ENCODE measurements around the gene DEXI.
"Not testable (repeated sequence)": the region's sequence is repeated elsewhere in the genome, so short reads cannot be mapped to it uniquely, and the experiment has no call there.

The DEXI gene

GRCh38 chr16:10926867-10927266 lies 15.4 kb downstream of the DEXI start:
- DNase-seq (ENCODE audit: low spot score), result no peak

- no peak for DNase-seq (ENCODE audit: low spot score)
Observed at GRCh38 chr16:10926094-10926493, 16.2 kb downstream of the DEXI start.

- not testable (repeated sequence) for DNase-seq (ENCODE audit: low spot score)
Observed at GRCh38 chr16:10925285-10925684, 17.0 kb downstream of the DEXI start.

DNA sequence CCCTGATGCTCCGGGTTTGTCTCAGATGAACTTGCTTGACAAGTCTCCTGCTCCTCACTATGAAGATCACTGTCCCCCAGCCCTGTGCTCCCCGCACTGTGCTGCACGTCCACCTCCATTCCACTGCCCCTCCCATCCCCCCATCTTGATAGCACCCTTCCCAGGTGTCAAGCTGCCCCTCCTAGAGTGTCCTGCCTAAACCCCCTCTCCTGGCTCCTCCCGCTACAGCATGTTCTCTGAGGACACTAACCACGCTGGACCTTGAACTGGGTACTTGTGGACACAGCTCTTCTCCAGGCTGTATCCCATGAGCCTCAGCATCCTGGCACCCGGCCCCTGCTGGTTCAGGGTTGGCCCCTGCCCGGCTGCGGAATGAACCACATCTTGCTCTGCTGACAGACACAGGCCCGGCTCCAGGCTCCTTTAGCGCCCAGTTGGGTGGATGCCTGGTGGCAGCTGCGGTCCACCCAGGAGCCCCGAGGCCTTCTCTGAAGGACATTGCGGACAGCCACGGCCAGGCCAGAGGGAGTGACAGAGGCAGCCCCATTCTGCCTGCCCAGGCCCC lies 18.5 kb downstream of the DEXI start:
- DNase-seq (ENCODE audit: low spot score), result no peak

DNA sequence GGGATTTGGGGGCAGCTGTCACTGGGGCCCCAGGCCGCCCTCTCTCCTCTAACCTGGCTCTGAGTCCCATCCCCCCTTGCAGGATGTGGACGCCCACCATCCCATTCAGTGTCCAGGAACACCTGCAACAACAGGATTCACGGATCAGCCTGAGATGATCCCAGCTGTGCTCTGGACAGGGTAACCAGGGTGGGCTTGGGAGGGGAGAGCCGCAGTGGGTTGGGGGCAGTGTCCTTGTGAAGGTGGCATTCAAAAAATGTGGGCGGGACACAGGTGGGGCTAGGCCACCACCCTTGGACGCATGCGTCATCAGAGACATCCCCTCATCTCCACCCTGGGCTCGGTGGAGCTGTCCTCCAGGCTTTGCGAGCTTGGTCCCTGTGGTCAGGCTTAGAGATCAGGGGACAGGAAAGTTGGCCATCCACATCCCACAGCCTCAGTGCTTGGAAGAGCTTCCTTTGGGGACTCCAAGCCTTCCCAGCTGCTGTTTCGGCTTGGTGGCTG lies 19.1 kb downstream of the DEXI start:
- no peak for DNase-seq (ENCODE audit: low spot score)

GRCh38 chr16:10922328-10923145 lies 19.7 kb downstream of the DEXI start:
- DNase-seq (ENCODE audit: low spot score), result no peak

DNA sequence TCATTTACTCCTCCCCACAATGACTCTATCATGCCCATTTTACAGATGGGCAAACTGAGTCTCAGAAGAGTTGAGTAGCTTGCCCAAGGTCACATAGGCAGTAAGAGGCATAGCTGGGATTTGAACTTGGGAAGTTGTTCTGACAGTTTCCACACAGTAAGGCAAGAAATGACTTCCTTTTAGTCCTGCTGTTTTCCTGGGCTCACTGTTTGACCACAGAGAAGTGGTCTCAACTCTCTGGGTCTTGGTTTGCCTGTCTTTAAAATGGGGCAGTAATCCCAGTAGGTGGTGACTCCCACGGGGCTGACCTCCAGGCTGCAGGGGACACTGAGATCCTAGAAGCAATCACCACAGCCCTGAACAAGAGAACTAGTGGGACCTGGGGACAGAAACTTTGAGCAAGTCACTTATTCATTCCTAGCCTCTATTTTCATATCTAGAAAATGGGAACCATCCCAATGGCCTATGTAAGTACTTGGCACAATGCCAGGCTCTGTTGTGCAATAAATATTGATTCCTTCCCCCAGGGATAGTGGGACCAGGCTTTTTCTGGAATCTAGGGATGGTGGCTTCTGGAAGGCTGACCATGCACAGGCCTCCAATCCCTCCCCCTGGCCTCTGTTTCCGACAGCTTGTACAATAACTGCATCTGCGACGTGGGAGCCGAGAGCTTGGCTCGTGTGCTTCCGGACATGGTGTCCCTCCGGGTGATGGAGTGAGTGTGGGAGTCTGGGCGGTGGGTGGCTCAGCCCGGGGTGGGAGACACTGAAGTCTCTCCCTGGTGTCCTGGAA lies 20.5 kb downstream of the DEXI start:
- no peak for DNase-seq (ENCODE audit: low spot score)

- no peak for DNase-seq (ENCODE audit: low spot score)
Observed at GRCh38 chr16:10920726-10921427, 21.4 kb downstream of the DEXI start.

DNA sequence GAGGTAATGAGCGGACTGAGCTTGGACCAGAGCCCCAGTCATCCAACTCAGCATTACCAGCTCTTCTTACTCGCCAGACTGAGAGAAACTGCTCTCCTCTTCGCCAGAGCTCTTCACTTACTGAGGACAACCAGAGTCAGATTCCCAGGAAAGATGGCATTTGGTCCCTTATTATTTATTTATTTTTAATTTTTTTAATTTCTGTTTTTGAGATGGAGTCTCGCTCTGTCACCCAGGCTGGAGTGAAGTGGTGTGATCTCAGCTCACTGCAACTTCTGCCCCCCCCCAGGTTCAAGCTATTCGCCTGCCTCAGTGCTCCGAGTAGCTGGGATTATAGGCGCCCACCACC lies 23.3 kb downstream of the DEXI start:
- DNase-seq (ENCODE audit: low spot score), result no peak

GRCh38 chr16:10918294-10919002 lies 23.8 kb downstream of the DEXI start:
- DNase-seq (ENCODE audit: low spot score), result peak; percentile 93

GRCh38 chr16:10916534-10916933 lies 25.7 kb downstream of the DEXI start:
- no peak for DNase-seq (ENCODE audit: low spot score)

- DNase-seq (ENCODE audit: low spot score), result no peak
Observed at GRCh38 chr16:10911267-10911666, 31.0 kb downstream of the DEXI start.

- DNase-seq (ENCODE audit: low spot score), result no peak
Observed at GRCh38 chr16:10907757-10908045, 34.6 kb downstream of the DEXI start.

DNA sequence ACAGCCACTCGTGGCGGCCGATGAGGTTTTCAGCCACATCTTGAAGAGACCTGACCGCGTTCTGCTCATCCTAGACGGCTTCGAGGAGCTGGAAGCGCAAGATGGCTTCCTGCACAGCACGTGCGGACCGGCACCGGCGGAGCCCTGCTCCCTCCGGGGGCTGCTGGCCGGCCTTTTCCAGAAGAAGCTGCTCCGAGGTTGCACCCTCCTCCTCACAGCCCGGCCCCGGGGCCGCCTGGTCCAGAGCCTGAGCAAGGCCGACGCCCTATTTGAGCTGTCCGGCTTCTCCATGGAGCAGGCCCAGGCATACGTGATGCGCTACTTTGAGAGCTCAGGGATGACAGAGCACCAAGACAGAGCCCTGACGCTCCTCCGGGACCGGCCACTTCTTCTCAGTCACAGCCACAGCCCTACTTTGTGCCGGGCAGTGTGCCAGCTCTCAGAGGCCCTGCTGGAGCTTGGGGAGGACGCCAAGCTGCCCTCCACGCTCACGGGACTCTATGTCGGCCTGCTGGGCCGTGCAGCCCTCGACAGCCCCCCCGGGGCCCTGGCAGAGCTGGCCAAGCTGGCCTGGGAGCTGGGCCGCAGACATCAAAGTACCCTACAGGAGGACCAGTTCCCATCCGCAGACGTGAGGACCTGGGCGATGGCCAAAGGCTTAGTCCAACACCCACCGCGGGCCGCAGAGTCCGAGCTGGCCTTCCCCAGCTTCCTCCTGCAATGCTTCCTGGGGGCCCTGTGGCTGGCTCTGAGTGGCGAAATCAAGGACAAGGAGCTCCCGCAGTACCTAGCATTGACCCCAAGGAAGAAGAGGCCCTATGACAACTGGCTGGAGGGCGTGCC lies 35.1 kb downstream of the DEXI start:
- no peak for DNase-seq (ENCODE audit: low spot score)

DNA sequence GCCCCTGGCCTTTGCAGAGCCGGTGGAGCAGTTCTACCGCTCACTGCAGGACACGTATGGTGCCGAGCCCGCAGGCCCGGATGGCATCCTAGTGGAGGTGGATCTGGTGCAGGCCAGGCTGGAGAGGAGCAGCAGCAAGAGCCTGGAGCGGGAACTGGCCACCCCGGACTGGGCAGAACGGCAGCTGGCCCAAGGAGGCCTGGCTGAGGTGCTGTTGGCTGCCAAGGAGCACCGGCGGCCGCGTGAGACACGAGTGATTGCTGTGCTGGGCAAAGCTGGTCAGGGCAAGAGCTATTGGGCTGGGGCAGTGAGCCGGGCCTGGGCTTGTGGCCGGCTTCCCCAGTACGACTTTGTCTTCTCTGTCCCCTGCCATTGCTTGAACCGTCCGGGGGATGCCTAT lies 35.8 kb downstream of the DEXI start:
- no peak for DNase-seq (ENCODE audit: low spot score)

DNA sequence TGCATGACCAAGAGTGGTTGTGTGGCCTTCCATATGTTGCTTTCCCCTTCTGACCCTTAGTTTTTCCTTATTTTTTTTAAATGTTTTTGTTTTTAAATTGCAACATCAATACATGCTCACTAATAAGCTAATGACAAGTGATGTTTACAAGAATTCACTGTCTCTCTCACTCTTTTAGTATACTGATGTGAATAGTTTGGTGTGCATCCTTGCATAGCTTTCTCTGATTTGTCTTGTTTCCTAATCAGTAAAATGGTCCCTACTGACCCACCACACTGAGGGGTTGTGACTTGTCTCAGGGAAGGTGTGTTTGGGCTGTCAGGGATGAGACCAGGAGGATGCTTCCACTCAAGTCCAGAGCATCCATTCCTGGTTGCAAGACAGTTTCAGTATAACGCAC lies 39.3 kb downstream of the DEXI start:
- DNase-seq (ENCODE audit: low spot score), result no peak

GRCh38 chr16:10897134-10897533 lies 45.1 kb downstream of the DEXI start:
- no peak for DNase-seq (ENCODE audit: low spot score)

DNA sequence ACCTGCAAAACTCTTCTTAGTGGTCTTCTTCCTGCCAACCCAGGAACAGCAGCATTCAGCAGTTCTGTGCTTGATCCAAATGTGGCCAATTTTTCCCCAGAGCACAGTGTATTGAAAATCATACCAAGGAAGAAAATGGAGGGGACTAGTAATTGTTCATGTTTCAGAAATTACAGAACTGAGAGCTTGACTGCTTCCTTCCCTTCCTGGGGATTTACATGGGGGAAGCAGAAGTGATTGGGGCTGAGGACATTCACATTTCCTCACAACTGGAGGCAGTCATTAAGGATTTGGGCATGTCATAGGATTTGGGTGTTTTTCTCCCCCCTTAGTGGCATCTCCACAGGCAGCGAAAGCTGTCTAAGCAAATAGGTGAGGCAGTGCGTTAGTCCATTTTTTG lies 45.5 kb downstream of the DEXI start:
- DNase-seq (ENCODE audit: low spot score), result no peak

DNA sequence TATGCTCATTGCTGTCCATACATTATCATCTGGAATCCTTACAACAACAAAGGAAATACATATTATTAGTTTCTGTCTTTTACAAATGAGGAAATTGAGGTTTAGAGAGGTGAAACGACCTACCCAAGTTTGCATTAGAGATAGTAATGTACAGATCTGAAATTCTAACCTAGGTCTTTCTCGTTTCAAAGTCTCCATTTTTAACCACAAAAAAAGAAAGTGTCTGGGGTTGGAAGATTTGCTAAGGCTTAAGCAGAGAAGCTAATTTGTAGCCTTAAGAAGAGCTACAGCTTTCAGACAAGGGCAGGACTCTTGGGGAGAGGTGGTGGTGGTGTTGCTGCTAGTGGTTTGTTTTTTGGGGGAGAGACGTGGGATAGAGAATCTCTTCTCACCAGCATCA lies 46.1 kb downstream of the DEXI start:
- no peak for DNase-seq (ENCODE audit: low spot score)

DNA sequence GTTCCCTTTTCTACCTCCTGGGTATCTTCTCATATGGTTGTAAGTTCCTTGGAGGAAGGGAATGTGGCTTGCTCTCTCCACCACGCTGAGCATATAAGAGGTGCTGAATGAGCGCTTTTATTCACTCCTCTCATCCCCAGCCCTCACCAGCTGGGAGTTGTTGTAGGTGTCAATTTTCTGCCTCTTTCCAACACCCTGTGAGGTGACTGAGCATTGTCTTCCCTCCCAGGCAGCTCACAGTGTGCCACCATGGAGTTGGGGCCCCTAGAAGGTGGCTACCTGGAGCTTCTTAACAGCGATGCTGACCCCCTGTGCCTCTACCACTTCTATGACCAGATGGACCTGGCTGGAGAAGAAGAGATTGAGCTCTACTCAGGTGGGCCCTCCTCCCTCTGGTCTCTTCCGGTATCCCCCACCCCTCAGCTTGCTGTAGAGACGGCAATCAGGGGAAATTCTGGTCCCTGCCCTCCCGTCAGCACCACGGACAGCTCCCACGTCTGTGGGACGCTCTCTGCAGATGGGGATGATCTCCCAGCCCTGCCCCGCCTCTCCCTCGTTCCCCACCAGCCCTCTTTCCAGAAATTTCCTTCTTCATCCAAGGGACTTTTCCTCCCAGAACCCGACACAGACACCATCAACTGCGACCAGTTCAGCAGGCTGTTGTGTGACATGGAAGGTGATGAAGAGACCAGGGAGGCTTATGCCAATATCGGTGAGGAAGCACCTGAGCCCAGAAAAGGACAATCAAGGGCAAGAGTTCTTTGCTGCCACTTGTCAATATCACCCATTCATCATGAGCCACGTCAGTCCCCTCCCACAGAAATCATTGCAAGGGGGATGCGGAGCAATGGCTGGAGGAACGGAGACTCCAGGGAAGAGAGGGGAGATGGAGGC lies 47.0 kb downstream of the DEXI start:
- peak; percentile 25 for DNase-seq (ENCODE audit: low spot score)

Measured in NAMALWA (cell line).